Spleen (tissue), 11 donors: ENCODE results near the gene BMP2K. TPM values are rescaled to one million over a fixed set of nuclear protein-coding genes. Genes with fewer than 3 reads are reported as not detected.

Experiments used
- DNase-seq: peaks from one replicate; pipeline ENCODE4 v3.0.0-alpha.2; 2020
- H3K27ac ChIP-seq, 8 donors: fragments of 200-600 bp; sonication (generic) in 7 of 8; 1 replicate in 4 of 8; 2 replicates in 4 of 8; pipeline versions ENCODE4 v1.5.0 to v1.8.0; 2016 to 2021; ENCODE audit warnings: inconsistent platforms in 4 of 8, mild to moderate bottlenecking in 4 of 8, moderate library complexity in 1 of 8
- H3K27me3 ChIP-seq, 7 donors: fragments of 200-600 bp; sonication (generic) in 6 of 7; replicated peaks in 1 of 7; 1 replicate in 4 of 7; 2 replicates in 3 of 7; pipeline versions ENCODE4 v1.5.0 to v1.8.0; 2016 to 2021; ENCODE audit warnings: inconsistent platforms in 3 of 7, mild to moderate bottlenecking in 1 of 7
- H3K36me3 ChIP-seq, 6 donors: fragments of 200-600 bp; sonication (generic) in 5 of 6; 1 replicate in 4 of 6; 2 replicates in 2 of 6; pipeline versions ENCODE4 v1.5.0 to v1.8.0; 2016 to 2021; ENCODE audit warnings: inconsistent platforms in 2 of 6
- H3K4me1 ChIP-seq, 6 donors: fragments of 200-600 bp; sonication (generic) in 5 of 6; 1 replicate in 3 of 6; 2 replicates in 3 of 6; pipeline versions ENCODE4 v1.5.0 to v1.8.0; 2016 to 2021; ENCODE audit warnings: inconsistent platforms in 3 of 6
- H3K4me3 ChIP-seq, 8 donors: fragments of 200-600 bp; sonication (generic) in 7 of 8; 1 replicate in 4 of 8; 2 replicates in 4 of 8; pipeline versions ENCODE4 v1.5.0 to v1.8.0; 2016 to 2021; ENCODE audit warnings: inconsistent platforms in 4 of 8, mild to moderate bottlenecking in 4 of 8, moderate library complexity in 2 of 8
- H3K9me3 ChIP-seq, 8 donors: fragments of 200-600 bp; sonication (generic) in 7 of 8; 1 replicate in 4 of 8; 2 replicates in 4 of 8; pipeline versions ENCODE4 v1.5.0 to v1.8.0; 2016 to 2021; ENCODE audit warnings: inconsistent platforms in 4 of 8
- POLR2A ChIP-seq, 3 donors: fragments of 450-650 bp; IDR thresholded peaks; one replicate each; pipeline ENCODE4 v1.5.1; 2017; ENCODE audit warnings: antibody characterized with exemption in 3 of 3, mild to moderate bottlenecking in 1 of 3
- POLR2AphosphoS5 ChIP-seq, 3 donors: sonication (generic); formaldehyde crosslinking; IDR thresholded peaks; one replicate each; pipeline ENCODE4 v1.5.1; 2017; ENCODE audit warnings: antibody characterized with exemption in 3 of 3
- WGBS, 5 donors: extraction: QIAGEN DNeasy Blood & Tissue Kit in 3 of 5; methylation state at CpG; one replicate each; pipeline versions ENCODE4 v1.1.5 to v1.1.7; 2013 to 2018; 5-methylcytosine and 5-hydroxymethylcytosine counted together
- intact Hi-C: fragments of 100-400 bp; cut with DNase I; formaldehyde crosslinking; loops from one replicate; pipeline ENCODE4 v1.15.0; 2023; ENCODE audit warnings: low total_unique reads
- polyA plus RNA-seq, 3 donors: library from polyadenylated mRNA; stranded (reverse); fragments of 200-250 nt; gene quantifications; one replicate each; pipeline ENCODE4 v1.2.1, GENCODE V29; 2013
- total RNA-seq, 7 donors: library from RNA; depleted of rRNA in 3 of 7; stranded (reverse); fragments of >200 nt in 3 of 7; fragmentation: NEBNext Ultra II Directional in 4 of 7; extraction: Animal tissue kit (Norgen Biotek cat#: 25700) in 4 of 7; gene quantifications; one replicate each; pipeline versions ENCODE4 v1.1.0 to v1.2.1, GENCODE V29; 2016 to 2021
- TF ChIP-seq, protein P1 (sequence below), 11 experiments: fragments of 200-600 bp in 7 of 11; fragments of 450-650 bp in 4 of 11; sonication (generic) in 4 of 11; IDR thresholded peaks in 8 of 11; conservative IDR thresholded peaks in 3 of 11; 1 replicate in 7 of 11; 2 replicates in 4 of 11; pipeline versions ENCODE4 v1.4.0 to v1.8.0; 2016 to 2021; ENCODE audit warnings: antibody characterized with exemption in 11 of 11, inconsistent platforms in 4 of 11, mild to moderate bottlenecking in 1 of 11
- donor health status: healthy with polysubstance abuse.
- donor health status: DM: no; HTN: no; CAD: no; lungs with moderate emphysema.
- donor health status: DM: no; HTN: no; CAD: no.
- donor health status: Bipolar disorder and iron deficiency.
- donor health status: healthy.
- donor health status: DM: no; HTN: no; CAD: no.
- donor health status: DM: yes; HTN: yes; CAD: no.

BMP2K gene
- total and polyA plus RNA-seq, 10 donors: 27.4 to 154 (median 96.3) TPM

DNA sequence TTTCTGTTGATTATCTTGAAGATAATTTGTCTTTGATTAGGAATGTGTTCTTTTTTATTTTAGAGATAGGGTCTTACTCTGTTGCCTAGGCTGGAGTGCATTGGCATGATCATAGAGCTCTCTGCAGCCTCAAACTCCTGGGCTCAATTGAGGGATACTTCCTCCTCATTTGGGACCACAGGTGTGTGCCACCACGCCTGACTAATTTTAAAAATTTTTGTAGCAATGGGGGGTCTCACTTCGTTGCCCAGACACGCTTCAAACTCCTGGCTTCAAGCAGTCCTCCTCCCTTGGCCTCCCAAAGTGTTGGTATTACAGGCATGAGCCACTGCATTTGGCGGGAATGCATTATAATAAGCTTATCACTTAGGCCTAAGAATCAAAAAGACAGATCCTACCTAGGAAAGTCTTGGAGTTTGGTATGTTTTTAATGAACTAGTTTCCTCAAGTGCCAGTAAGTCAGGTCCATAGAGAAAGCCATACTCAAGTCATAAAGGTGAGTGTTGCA, 21.7 kb downstream of the BMP2K start:
- no peak for DNase-seq
- TF ChIP-seq, protein P1, sequence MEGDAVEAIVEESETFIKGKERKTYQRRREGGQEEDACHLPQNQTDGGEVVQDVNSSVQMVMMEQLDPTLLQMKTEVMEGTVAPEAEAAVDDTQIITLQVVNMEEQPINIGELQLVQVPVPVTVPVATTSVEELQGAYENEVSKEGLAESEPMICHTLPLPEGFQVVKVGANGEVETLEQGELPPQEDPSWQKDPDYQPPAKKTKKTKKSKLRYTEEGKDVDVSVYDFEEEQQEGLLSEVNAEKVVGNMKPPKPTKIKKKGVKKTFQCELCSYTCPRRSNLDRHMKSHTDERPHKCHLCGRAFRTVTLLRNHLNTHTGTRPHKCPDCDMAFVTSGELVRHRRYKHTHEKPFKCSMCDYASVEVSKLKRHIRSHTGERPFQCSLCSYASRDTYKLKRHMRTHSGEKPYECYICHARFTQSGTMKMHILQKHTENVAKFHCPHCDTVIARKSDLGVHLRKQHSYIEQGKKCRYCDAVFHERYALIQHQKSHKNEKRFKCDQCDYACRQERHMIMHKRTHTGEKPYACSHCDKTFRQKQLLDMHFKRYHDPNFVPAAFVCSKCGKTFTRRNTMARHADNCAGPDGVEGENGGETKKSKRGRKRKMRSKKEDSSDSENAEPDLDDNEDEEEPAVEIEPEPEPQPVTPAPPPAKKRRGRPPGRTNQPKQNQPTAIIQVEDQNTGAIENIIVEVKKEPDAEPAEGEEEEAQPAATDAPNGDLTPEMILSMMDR (IDR thresholded peaks at IDR 0.05 in 8 of 11, conservative IDR thresholded peaks at IDR 0.05 in 3 of 11): no peak
- TF ChIP-seq POLR2A (IDR thresholded peaks at IDR 0.05) (no peak), POLR2AphosphoS5 (IDR thresholded peaks at IDR 0.05) (no peak)
- no peak overlapping the region for H3K4me3 ChIP-seq
- WGBS, 5 donors: 85 to 96% (median 90%) methylated on average over 4 of the region's 4 CpGs
- peaks cover 0 to 46% (median 26%) of the 10 kb centered on the region in 6 donors for H3K4me1 ChIP-seq
- no peak overlapping the region for H3K27ac ChIP-seq
- no peaks in the 10 kb centered on the region for H3K27me3 ChIP-seq
- peaks cover 0 to 4% (median 0%) of the 10 kb centered on the region in 8 donors for H3K9me3 ChIP-seq
- intact Hi-C loops: no loop called here
- H3K36me3 ChIP-seq: peaks cover 0 to 9% (median 3%) of the 10 kb centered on the region in 6 donors

DNA sequence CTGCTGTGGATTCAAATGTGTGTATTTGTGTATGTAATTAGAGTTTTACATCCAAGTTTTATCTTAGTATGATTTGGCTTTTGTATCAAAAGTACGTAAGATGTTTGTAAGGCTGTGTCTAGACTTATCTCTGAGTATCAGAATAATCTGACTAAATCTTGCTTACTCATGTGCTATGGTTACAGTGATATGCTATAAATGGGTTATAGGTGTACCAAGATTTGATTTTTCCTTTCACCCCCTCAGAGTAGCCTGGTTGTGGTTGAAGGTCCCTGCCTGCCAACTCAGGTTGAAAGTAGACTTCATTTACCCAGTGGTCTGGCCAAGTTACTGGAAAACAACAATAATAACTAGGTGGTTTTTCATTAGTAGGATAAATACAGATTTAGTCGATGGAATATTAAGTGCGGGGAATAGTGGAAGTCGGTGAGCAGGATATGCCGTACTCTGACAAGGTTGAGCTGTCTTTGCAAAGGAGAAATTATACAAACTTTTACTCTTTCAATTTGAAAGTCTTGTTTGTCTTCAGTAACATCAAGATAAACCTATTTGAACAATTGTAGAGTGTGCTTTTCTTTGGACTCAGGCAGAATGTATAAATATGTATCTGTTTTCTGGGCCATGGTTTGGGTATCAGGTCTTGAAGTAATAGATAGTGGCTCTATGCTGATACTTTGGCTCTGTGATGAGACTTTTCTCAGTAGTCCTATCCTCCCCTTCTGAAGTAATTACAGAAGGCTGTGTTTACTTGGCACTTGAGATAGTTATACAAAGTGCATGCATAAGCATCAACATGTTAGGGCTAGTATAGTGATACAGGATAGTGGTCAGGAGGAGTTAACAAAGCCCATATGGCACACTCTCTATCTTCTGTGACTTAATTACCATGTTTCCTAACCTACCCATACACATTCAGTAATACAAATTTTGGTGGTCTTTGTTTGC, 23.7 kb downstream of the BMP2K start:
- no peak for DNase-seq
- peaks cover 0 to 4% (median 0%) of the 10 kb centered on the region in 8 donors for H3K9me3 ChIP-seq
- H3K27ac ChIP-seq: peak overlapping the region in 1 of 8 donors; percentile 29
- H3K36me3 ChIP-seq: peaks cover 0 to 4% (median 2%) of the 10 kb centered on the region in 6 donors
- intact Hi-C loops: no loop called here
- TF ChIP-seq POLR2A (IDR thresholded peaks at IDR 0.05): no peak
- TF ChIP-seq, protein P1 (IDR thresholded peaks at IDR 0.05 in 8 of 11, conservative IDR thresholded peaks at IDR 0.05 in 3 of 11): no peak
- TF ChIP-seq POLR2AphosphoS5 (IDR thresholded peaks at IDR 0.05): no peak
- no peaks in the 10 kb centered on the region for H3K27me3 ChIP-seq
- WGBS, 5 donors: 92 to 97% (median 93%) methylated on average over 5 of the region's 5 CpGs
- H3K4me3 ChIP-seq: no peak overlapping the region
- H3K4me1 ChIP-seq: peaks cover 0 to 49% (median 26%) of the 10 kb centered on the region in 6 donors

DNA sequence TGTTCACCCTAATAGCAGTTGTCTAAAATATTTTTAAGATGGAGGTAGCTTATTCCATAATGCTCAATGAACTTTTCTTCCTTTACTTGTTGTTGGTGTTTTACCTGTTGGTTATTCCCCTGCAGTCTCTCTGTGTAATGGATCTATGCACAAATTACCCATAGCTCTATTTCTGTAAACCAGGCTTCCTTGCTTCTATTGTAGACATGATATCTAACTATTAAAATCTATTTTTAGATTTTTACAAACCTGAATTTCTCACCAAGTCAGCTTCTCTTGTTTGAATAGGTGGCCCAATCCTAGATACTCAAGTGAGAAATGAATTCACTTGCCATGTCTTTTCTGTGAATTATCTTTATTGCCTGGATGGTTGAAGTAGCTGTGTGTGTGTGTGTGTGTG, 24.8 kb downstream of the BMP2K start:
- H3K4me3 ChIP-seq: no peak overlapping the region

More for the DNA sequence above, 24.8 kb downstream of the BMP2K start:
- Histone ChIP-seq H3K9me3 (peaks cover 0 to 15% (median 8%) of the 10 kb centered on the region in 8 donors), H3K36me3 (peaks cover 0 to 11% (median 0%) of the 10 kb centered on the region in 6 donors), H3K4me1 (peaks cover 0 to 49% (median 26%) of the 10 kb centered on the region in 6 donors), H3K27me3 (no peaks in the 10 kb centered on the region), H3K27ac (no peak overlapping the region)
- TF ChIP-seq POLR2A (IDR thresholded peaks at IDR 0.05): no peak
- TF ChIP-seq POLR2AphosphoS5 (IDR thresholded peaks at IDR 0.05): no peak
- TF ChIP-seq, protein P1 (IDR thresholded peaks at IDR 0.05 in 8 of 11, conservative IDR thresholded peaks at IDR 0.05 in 3 of 11): no peak
- intact Hi-C loops: no loop called here
- DNase-seq: no peak
